PC-3 (cell line): ENCODE data around the gene INPP5K. TPM values are rescaled to one million over a fixed set of nuclear protein-coding genes. Genes with fewer than 3 reads are reported as not detected.
"Not testable (repeated sequence)": the region's sequence is repeated elsewhere in the genome, so short reads cannot be mapped to it uniquely, and the experiment has no call there.

Experiments
- ATAC-seq: fragments of 200-7000 bp; cut with Tn5 transposase; 2 replicates; pipeline ENCODE4 v1.9.1; 2020; ENCODE audit warnings: mild to moderate bottlenecking, moderate library complexity
- BruUV-seq: library from RNA; stranded (reverse); fragments of 400-500 nt; replicated peaks from 2 replicates; lab custom pipeline; 2021; lab: Mats Ljungman, UMichigan
- CTCF ChIA-PET: fragments of 300-600 bp; sonication (Branson Sonifier 250); formaldehyde crosslinking; loops from one replicate; lab custom pipeline; 2022; ENCODE audit warnings: antibody characterized with exemption; lab: Charles Lee
- POLR2A ChIA-PET: fragments of 300-600 bp; sonication (Branson Sonifier 250); formaldehyde crosslinking; loops from one replicate; lab custom pipeline; 2022; ENCODE audit warnings: antibody characterized with exemption; ENCODE audit not compliant: unreplicated experiment; lab: Charles Lee
- DNase-seq: peaks from one replicate; pipeline ENCODE4 v3.0.0-alpha.2; 2015
- H2AFZ ChIP-seq: fragments of 300-600 bp; sonication (generic); 2 replicates; pipeline ENCODE4 v1.6.0; 2016; ENCODE audit warnings: antibody characterized with exemption, low read length
- H3F3A ChIP-seq: fragments of 300-600 bp; sonication (generic); one replicate; pipeline ENCODE4 v1.6.0; 2017; ENCODE audit warnings: antibody characterized with exemption, low read length, control low read depth, mild to moderate bottlenecking; ENCODE audit not compliant: unreplicated experiment
- H3K27ac ChIP-seq: fragments of 300-600 bp; sonication (generic); 2 replicates; pipeline ENCODE4 v1.5.1; 2016; ENCODE audit warnings: mild to moderate bottlenecking, low read length
- H3K27me3 ChIP-seq: fragments of 300-600 bp; sonication (generic); 2 replicates; pipeline ENCODE4 v1.6.1; 2016; ENCODE audit warnings: low read length, mixed read lengths
- H3K36me3 ChIP-seq: fragments of 300-600 bp; sonication (generic); 2 replicates; pipeline ENCODE4 v1.6.1; 2016; ENCODE audit warnings: low read depth, mixed run types, low read length, mixed read lengths
- H3K4me1 ChIP-seq: fragments of 300-600 bp; sonication (generic); 2 replicates; pipeline ENCODE4 v1.5.1; 2016; ENCODE audit warnings: low read length; ENCODE audit not compliant: insufficient read depth
- H3K4me2 ChIP-seq: fragments of 300-600 bp; sonication (generic); 2 replicates; pipeline ENCODE4 v1.6.0; 2016; ENCODE audit warnings: low read length
- H3K4me3 ChIP-seq: fragments of 300-600 bp; sonication (generic); 2 replicates; pipeline ENCODE4 v1.5.1; 2016; ENCODE audit warnings: mild to moderate bottlenecking, low read length, mixed read lengths
- H3K79me2 ChIP-seq: fragments of 300-600 bp; sonication (generic); 2 replicates; pipeline ENCODE4 v1.6.1; 2017; ENCODE audit warnings: low read length, mixed read lengths
- H3K9ac ChIP-seq: fragments of 300-600 bp; sonication (generic); 2 replicates; pipeline ENCODE4 v1.6.0; 2016; ENCODE audit warnings: mild to moderate bottlenecking, low read length
- H3K9me2 ChIP-seq: fragments of 300-600 bp; sonication (generic); replicated peaks from 2 replicates; pipeline ENCODE4 v1.6.1; 2016; ENCODE audit warnings: mixed run types, low read length, mixed read lengths
- H3K9me3 ChIP-seq: fragments of 300-600 bp; sonication (generic); 2 replicates; pipeline ENCODE4 v1.6.1; 2016; ENCODE audit warnings: low read length, mixed read lengths
- H4K20me1 ChIP-seq: fragments of 300-600 bp; sonication (generic); 2 replicates; pipeline ENCODE4 v1.6.1; 2016; ENCODE audit warnings: low read length, mixed read lengths
- EZH2 ChIP-seq: fragments of 300-600 bp; sonication (generic); IDR thresholded peaks from one replicate; pipeline ENCODE4 v1.6.1; 2017; ENCODE audit warnings: antibody characterized with exemption, mild to moderate bottlenecking, low read length; ENCODE audit not compliant: unreplicated experiment
- EZH2phosphoT487 ChIP-seq: fragments of 300-600 bp; sonication (generic); IDR thresholded peaks from 2 replicates; pipeline ENCODE4 v1.6.1; 2018; ENCODE audit warnings: mild to moderate bottlenecking, antibody characterized with exemption, low read length, borderline replicate concordance
- intact Hi-C: fragments of 100-400 bp; cut with micrococcal nuclease; formaldehyde crosslinking; loops from 2 replicates; pipeline ENCODE4 v1.9.0; 2023
- total RNA-seq: library from RNA; depleted of rRNA; stranded (reverse); fragments of >200 nt; gene quantifications from 2 replicates; pipeline ENCODE4 v1.2.3, GENCODE V29; 2014
- TF ChIP-seq, protein P1 (sequence below): fragments of 300-600 bp; sonication (generic); conservative IDR thresholded peaks from 2 replicates; pipeline ENCODE4 v1.5.1; 2017; ENCODE audit warnings: antibody characterized with exemption, low read depth, mild to moderate bottlenecking, low read length

INPP5K gene
- total RNA-seq, 1 experiment from 2014 or later = 52.6 TPM

DNA sequence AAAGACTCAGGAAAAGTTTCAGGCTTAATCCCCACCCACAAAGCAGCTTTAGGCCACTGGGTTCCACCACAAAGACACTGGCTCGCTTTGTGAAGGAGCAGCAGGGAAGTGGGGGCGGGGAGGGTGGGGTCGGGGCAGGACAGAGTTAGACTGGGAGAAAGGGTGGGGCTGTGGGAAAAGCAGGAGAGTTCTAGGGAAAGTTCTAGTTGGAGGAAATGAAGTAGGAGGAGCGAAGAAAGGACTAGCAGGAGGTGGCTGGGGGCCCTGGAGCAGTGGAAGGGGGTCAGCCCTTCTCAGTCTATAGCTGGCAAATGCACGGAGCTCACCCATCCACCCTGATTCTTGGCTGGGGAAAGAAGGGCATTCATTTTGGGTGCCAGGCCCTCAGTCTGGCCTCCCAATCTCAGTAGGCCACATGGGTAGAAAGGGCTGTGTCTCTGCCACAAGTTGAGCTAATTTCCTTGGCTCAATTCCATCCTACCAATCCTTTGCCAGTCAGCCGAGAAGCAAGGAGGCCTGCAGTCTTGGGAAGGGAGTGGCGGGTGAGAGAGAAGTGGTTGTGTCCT is 4.6 kb downstream of the INPP5K start:
- no peaks in the 10 kb centered on the region for H3K9me3 ChIP-seq
- ChIA-PET POLR2A (no interaction called here), CTCF (no interaction called here)
- H3K27me3 ChIP-seq = no peaks in the 10 kb centered on the region
- H3F3A ChIP-seq = no peaks in the 10 kb centered on the region
- intact Hi-C loops = loop anchor here (10.0 kb wide), 1 partner anchor 147 kb away; no protein-coding TSS in a partner anchor
- H3K9ac ChIP-seq = no peak overlapping the region
- no TSS peak for BruUV-seq
- H3K9me2 ChIP-seq = no peaks in the 10 kb centered on the region
- ATAC-seq (no peak), DNase-seq (no peak)
- no peaks in the 10 kb centered on the region for H4K20me1 ChIP-seq
- no peak overlapping the region for H3K4me3 ChIP-seq
- no peaks in the 10 kb centered on the region for H3K36me3 ChIP-seq
- H3K79me2 ChIP-seq = peaks cover 20% of the 10 kb centered on the region
- H3K4me1 ChIP-seq = peaks cover 12% of the 10 kb centered on the region
- H2AFZ ChIP-seq = no peak overlapping the region
- H3K4me2 ChIP-seq = no peak overlapping the region
- TF ChIP-seq EZH2phosphoT487 (no peak), EZH2 (no peak)
- TF ChIP-seq, protein P1, sequence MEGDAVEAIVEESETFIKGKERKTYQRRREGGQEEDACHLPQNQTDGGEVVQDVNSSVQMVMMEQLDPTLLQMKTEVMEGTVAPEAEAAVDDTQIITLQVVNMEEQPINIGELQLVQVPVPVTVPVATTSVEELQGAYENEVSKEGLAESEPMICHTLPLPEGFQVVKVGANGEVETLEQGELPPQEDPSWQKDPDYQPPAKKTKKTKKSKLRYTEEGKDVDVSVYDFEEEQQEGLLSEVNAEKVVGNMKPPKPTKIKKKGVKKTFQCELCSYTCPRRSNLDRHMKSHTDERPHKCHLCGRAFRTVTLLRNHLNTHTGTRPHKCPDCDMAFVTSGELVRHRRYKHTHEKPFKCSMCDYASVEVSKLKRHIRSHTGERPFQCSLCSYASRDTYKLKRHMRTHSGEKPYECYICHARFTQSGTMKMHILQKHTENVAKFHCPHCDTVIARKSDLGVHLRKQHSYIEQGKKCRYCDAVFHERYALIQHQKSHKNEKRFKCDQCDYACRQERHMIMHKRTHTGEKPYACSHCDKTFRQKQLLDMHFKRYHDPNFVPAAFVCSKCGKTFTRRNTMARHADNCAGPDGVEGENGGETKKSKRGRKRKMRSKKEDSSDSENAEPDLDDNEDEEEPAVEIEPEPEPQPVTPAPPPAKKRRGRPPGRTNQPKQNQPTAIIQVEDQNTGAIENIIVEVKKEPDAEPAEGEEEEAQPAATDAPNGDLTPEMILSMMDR = no peak
- no peak overlapping the region for H3K27ac ChIP-seq

DNA sequence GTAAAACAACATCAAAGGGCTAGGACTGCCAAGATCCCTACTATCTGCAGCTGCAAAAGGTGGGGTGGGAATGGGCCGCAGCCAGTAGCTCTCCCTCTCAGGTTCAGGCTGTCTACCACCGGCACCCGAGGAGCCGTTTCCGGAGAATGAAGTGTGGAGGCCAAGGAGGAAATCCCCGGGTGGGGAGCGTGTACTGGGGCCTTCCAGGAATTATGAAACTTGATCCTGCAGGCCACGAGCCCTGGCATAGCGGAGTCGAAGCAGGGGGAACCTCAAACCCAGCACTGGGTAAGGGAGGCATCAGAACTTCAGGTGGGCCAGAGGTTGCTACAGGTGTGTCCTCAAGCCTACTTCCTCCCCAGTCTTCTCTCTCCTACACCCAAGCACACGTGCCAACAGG is 5.1 kb downstream of the INPP5K start:
- Histone ChIP-seq H3K9me2 (no peaks in the 10 kb centered on the region), H2AFZ (no peak overlapping the region), H3K9me3 (no peaks in the 10 kb centered on the region), H3K4me2 (no peak overlapping the region), H3K79me2 (peaks cover 19% of the 10 kb centered on the region), H3K27me3 (no peaks in the 10 kb centered on the region), H3K9ac (no peak overlapping the region), H3K36me3 (no peaks in the 10 kb centered on the region), H3K4me3 (no peak overlapping the region), H4K20me1 (no peaks in the 10 kb centered on the region), H3K4me1 (peaks cover 12% of the 10 kb centered on the region), H3K27ac (no peak overlapping the region), H3F3A (no peaks in the 10 kb centered on the region)
- BruUV-seq = no TSS peak
- ChIA-PET POLR2A (no interaction called here), CTCF (no interaction called here)
- TF ChIP-seq EZH2phosphoT487 = no peak
- TF ChIP-seq, protein P1 = no peak
- TF ChIP-seq EZH2 = no peak
- no peak for DNase-seq
- no peak for ATAC-seq
- intact Hi-C loops = loop anchor here (10.0 kb wide), 1 partner anchor 146 kb away; no protein-coding TSS in a partner anchor

DNA sequence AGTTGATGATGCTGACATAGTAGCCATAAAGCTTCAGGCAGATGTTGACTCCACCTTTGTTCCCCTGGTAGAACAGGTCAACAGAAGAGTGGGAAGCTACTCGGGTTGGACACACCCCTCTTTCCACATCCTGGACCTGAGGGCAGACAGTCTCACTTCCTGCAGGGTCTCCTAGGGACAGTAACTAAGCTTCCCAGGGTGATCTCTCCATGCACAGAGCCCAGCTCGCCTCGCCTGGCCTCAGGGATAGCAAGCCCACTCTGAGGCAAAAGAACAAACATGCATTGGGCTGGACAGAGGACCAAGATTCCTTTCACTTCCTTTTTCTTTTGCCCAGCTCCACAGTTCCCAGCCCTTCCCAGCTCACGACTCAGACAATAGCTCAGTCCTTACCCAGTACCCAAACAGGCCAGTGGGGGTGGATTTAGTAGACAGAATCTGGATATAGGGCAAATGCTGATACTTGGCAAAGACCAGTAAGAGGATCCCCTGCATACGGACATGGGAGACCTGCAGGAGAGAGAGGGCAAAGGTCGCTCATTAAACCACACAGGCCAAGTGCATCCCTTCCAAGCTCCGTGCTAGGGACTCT is 7.0 kb downstream of the INPP5K start:
- Histone ChIP-seq H3K27me3 (no peaks in the 10 kb centered on the region), H4K20me1 (no peaks in the 10 kb centered on the region), H3K9me3 (no peaks in the 10 kb centered on the region), H3K4me2 (no peak overlapping the region), H3K4me3 (no peak overlapping the region), H3K4me1 (peaks cover 6% of the 10 kb centered on the region), H3K27ac (0 out of 2 replicates have a peak overlapping the region, but pooled peaks have one; percentile 11), H3K9ac (no peak overlapping the region), H3F3A (no peaks in the 10 kb centered on the region), H3K9me2 (no peaks in the 10 kb centered on the region), H3K79me2 (peaks cover 1% of the 10 kb centered on the region; the same call in 1 of the 2 replicates), H2AFZ (no peak overlapping the region), H3K36me3 (no peaks in the 10 kb centered on the region)
- intact Hi-C loops = no loop called here
- ChIA-PET POLR2A (no interaction called here), CTCF (no interaction called here)
- ATAC-seq (peak; percentile 43), DNase-seq (no peak)
- no TSS peak for BruUV-seq
- TF ChIP-seq EZH2phosphoT487 = no peak
- TF ChIP-seq, protein P1 = no peak
- TF ChIP-seq EZH2 = no peak

DNA sequence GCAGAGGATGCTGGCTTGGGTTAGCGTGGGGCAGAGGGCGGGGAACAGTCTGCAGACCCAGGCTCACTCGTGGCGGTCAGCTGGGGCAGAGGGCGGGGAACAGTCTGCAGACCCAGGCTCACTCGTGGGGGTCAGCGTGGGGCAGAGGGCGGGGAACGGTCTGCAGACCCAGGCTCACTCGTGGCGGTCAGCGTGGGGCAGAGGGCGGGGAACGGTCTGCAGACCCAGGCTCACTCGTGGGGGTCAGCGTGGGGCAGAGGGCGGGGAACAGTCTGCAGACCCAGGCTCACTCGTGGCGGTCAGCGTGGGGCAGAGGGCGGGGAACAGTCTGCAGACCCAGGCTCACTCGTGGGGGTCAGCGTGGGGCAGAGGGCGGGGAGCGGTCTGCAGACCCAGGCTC is 7.7 kb downstream of the INPP5K start:
- H3K4me3 ChIP-seq, CTCF ChIA-PET, H4K20me1 ChIP-seq, DNase-seq, H3K27ac ChIP-seq, ATAC-seq, H3K4me2 ChIP-seq, H2AFZ ChIP-seq, H3K9me2 ChIP-seq, H3K4me1 ChIP-seq, H3K79me2 ChIP-seq, H3K9me3 ChIP-seq, BruUV-seq, H3K27me3 ChIP-seq, H3K36me3 ChIP-seq, H3K9ac ChIP-seq, intact Hi-C loops, H3F3A ChIP-seq, POLR2A ChIA-PET: not testable (repeated sequence)
